K562 (cell line): ENCODE results near the gene ATP1A3. TPM values are rescaled to one million over a fixed set of nuclear protein-coding genes. Genes with fewer than 3 reads are reported as not detected.

Experiments used
- CHD7 ChIP-seq: fragments of 200-600 bp; sonication (generic); IDR thresholded peaks from one replicate; pipeline ENCODE4 v1.6.1; 2012; ENCODE audit warnings: mild to moderate bottlenecking, low read depth, low read length, inconsistent platforms
- ESRRA ChIP-seq: fragments of 450-650 bp; IDR thresholded peaks from 2 replicates; pipeline ENCODE4 v1.6.1; 2014; ENCODE audit warnings: low read depth, mild to moderate bottlenecking, moderate library complexity, borderline replicate concordance
- FOXK1 ChIP-seq: sonication (generic); formaldehyde crosslinking; IDR thresholded peaks from 2 replicates; pipeline ENCODE4 v1.8.0; 2022; ENCODE audit warnings: missing genetic modification reagents, mild to moderate bottlenecking, borderline replicate concordance
- JUND ChIP-seq, 2 experiments: IDR thresholded peaks; 2 replicates in 1 of 2; 3 replicates in 1 of 2; pipeline ENCODE4 v1.6.1; 2011; ENCODE audit warnings: borderline replicate concordance in 2 of 2, low read depth in 2 of 2, low read length in 2 of 2, improper control_type of control experiment in 1 of 2, missing biosample characterization in 1 of 2, missing genetic modification characterization in 1 of 2, missing genetic modification reagents in 1 of 2
- ZBTB26 ChIP-seq: fragments of 450-650 bp; formaldehyde crosslinking; IDR thresholded peaks from 2 replicates; pipeline ENCODE4 v1.4.0; 2022; ENCODE audit warnings: missing genetic modification characterization
- ZNF609 ChIP-seq: sonication (generic); formaldehyde crosslinking; IDR thresholded peaks from 2 replicates; pipeline ENCODE4 v1.8.1; 2023; ENCODE audit warnings: missing genetic modification reagents, mild to moderate bottlenecking, borderline replicate concordance
- ZNF717 ChIP-seq: fragments of 250-450 bp; sonication (Bioruptor Pico); IDR thresholded peaks from 2 replicates; pipeline ENCODE4 v1.5.0; 2021
- polyA plus RNA-seq, 8 experiments: library from polyadenylated mRNA; depleted of rRNA in 4 of 8; stranded (reverse) in 5 of 8; unstranded in 3 of 8; fragments of >200 nt; fragmentation: Nextera tagmentation in 2 of 8; fragmentation: Illumina TruSeq in 1 of 8; extraction: Ambion mirVana in 2 of 8; extraction: Trizol in 1 of 8; gene quantifications; 2 replicates each; pipeline versions ENCODE4 v1.2.1 to v1.2.3, GENCODE V29; 2011 to 2014; ENCODE audit warnings: inconsistent platforms in 1 of 8, missing spikeins in 1 of 8
- total RNA-seq, 7 experiments: library from RNA; depleted of rRNA in 6 of 7; stranded (reverse); fragments of >200 nt in 6 of 7; fragmentation: Illumina TruSeq in 2 of 7; extraction: Trizol in 2 of 7; gene quantifications; 2 replicates each; pipeline versions ENCODE4 v1.2.1 to v1.2.3, GENCODE V29; 2011 to 2021; ENCODE audit warnings: low replicate concordance in 1 of 7

The ATP1A3 gene
- total and polyA plus RNA-seq, 9 of the 15 experiments (the other 6 are each of a cell fraction or from before 2014, with no cell fraction given): 0.03 to 1.0 (median 0.17) TPM; not detected in 3

GRCh38 chr19:41928754-41929535 is 65.1 kb downstream of the ATP1A3 start (continued):
- TF ChIP-seq ZNF609 (CRISPR knock-in tag): no peak
- TF ChIP-seq ESRRA: peak; percentile 39; the same call in 1 of the 2 replicates
- 0 out of 2 replicates have a peak, but pooled peaks have one; percentile 9 for TF ChIP-seq JUND (IDR thresholded peaks at IDR 0.05; ENCODE audit: borderline replicate concordance, low read depth, low read length)
- TF ChIP-seq JUND (tag; IDR thresholded peaks at IDR 0.05; ENCODE audit: borderline replicate concordance, low read depth, low read length): peak; percentile 48; the same call in 1 of the 3 replicates
- TF ChIP-seq FOXK1 (CRISPR knock-in tag): peak; percentile 82; the same call in 1 of the 2 replicates
- peak; percentile 52; the same call in 1 of the 2 replicates for TF ChIP-seq ZNF717 (CRISPR knock-in tag)
- TF ChIP-seq CHD7: no peak
- TF ChIP-seq ZBTB26: peak; percentile 83; the same call in 1 of the 2 replicates
